Neuronal stem cell (in vitro differentiated cells): ENCODE measurements around the gene SFT2D1.

Source experiments
- DNase-seq: peaks from one replicate; pipeline ENCODE4 v3.0.0-alpha.2; 2013; ENCODE audit warnings: low spot score
- H2AFZ ChIP-seq: one replicate; pipeline ENCODE4 v1.6.1; 2013; ENCODE audit warnings: mild to moderate bottlenecking, low read length, inconsistent platforms
- H2AK5ac ChIP-seq: 2 replicates; pipeline ENCODE4 v1.6.1; 2013; ENCODE audit warnings: low read depth, mild to moderate bottlenecking, inconsistent platforms, low read length, moderate library complexity, mixed read lengths
- H2BK120ac ChIP-seq: 2 replicates; pipeline ENCODE4 v1.6.1; 2013; ENCODE audit warnings: low read depth, mild to moderate bottlenecking, inconsistent platforms, low read length, moderate library complexity, mixed read lengths
- H2BK12ac ChIP-seq: one replicate; pipeline ENCODE4 v1.6.1; 2013; ENCODE audit warnings: low read length, inconsistent platforms
- H2BK15ac ChIP-seq: 2 replicates; pipeline ENCODE4 v1.6.1; 2013; ENCODE audit warnings: mild to moderate bottlenecking, low read length, inconsistent platforms, mixed read lengths
- H2BK5ac ChIP-seq: one replicate; pipeline ENCODE4 v1.6.1; 2013; ENCODE audit warnings: inconsistent platforms, mild to moderate bottlenecking, low read length, moderate library complexity
- H3K14ac ChIP-seq: one replicate; pipeline ENCODE4 v1.6.1; 2013; ENCODE audit warnings: low read length, inconsistent platforms
- H3K18ac ChIP-seq: 2 replicates; pipeline ENCODE4 v1.6.1; 2013; ENCODE audit warnings: low read length, inconsistent platforms
- H3K23ac ChIP-seq: 2 replicates; pipeline ENCODE4 v1.6.1; 2013; ENCODE audit warnings: low read depth, mild to moderate bottlenecking, mixed read lengths, low read length, inconsistent platforms; ENCODE audit not compliant: poor library complexity
- H3K27ac ChIP-seq: replicated peaks from 3 replicates; pipeline ENCODE4 v1.5.1; 2013; ENCODE audit warnings: low read length, inconsistent platforms
- H3K27me3 ChIP-seq, 3 experiments: 2 replicates each; pipeline ENCODE4 v1.6.1; 2013; ENCODE audit warnings: low read length in 3 of 3, mild to moderate bottlenecking in 2 of 3, inconsistent platforms in 1 of 3, low read depth in 1 of 3, mixed read lengths in 1 of 3, moderate library complexity in 1 of 3; ENCODE audit not compliant: control insufficient read depth in 3 of 3, insufficient read depth in 3 of 3
- H3K36me3 ChIP-seq, 2 donors: replicated peaks in 1 of 2; 2 replicates each; pipeline ENCODE4 v1.6.1; 2013; ENCODE audit warnings: low read length in 2 of 2; ENCODE audit not compliant: control insufficient read depth in 2 of 2, insufficient read depth in 2 of 2
- H3K4ac ChIP-seq: 2 replicates; pipeline ENCODE4 v1.6.1; 2013; ENCODE audit warnings: inconsistent platforms, mild to moderate bottlenecking, low read length, moderate library complexity
- H3K4me1 ChIP-seq, 2 donors: 1 replicate in 1 of 2; 2 replicates in 1 of 2; pipeline ENCODE4 v1.6.1; 2013; ENCODE audit warnings: low read length in 2 of 2, low read depth in 1 of 2; ENCODE audit not compliant: control insufficient read depth in 2 of 2, insufficient read depth in 1 of 2
- H3K4me2 ChIP-seq: one replicate; pipeline ENCODE4 v1.6.1; 2013; ENCODE audit warnings: mild to moderate bottlenecking, low read length, inconsistent platforms; ENCODE audit not compliant: insufficient read depth, poor library complexity, severe bottlenecking
- H3K4me3 ChIP-seq, 2 donors: 2 replicates each; pipeline ENCODE4 v1.5.1; 2013; ENCODE audit warnings: low read length in 2 of 2, mild to moderate bottlenecking in 2 of 2, inconsistent platforms in 1 of 2, moderate library complexity in 1 of 2
- H3K79me1 ChIP-seq: one replicate; pipeline ENCODE4 v1.6.1; 2013; ENCODE audit warnings: low read depth, mild to moderate bottlenecking, inconsistent platforms, low read length, moderate library complexity
- H3K9ac ChIP-seq: one replicate; pipeline ENCODE4 v1.6.1; 2013; ENCODE audit warnings: mild to moderate bottlenecking, low read depth, low read length, inconsistent platforms; ENCODE audit not compliant: poor library complexity
- H3K9me3 ChIP-seq, 2 donors: replicated peaks in 1 of 2; 2 replicates each; pipeline versions ENCODE3 to v1.6.1; 2013; ENCODE audit warnings: low read length in 2 of 2, mild to moderate bottlenecking in 2 of 2, inconsistent platforms in 1 of 2, low read depth in 1 of 2, mixed read lengths in 1 of 2, moderate library complexity in 1 of 2; ENCODE audit not compliant: control insufficient read depth in 2 of 2, insufficient read depth in 1 of 2
- H4K8ac ChIP-seq: one replicate; pipeline ENCODE4 v1.6.1; 2013; ENCODE audit warnings: low read depth, mild to moderate bottlenecking, inconsistent platforms, low read length, moderate library complexity
- H4K91ac ChIP-seq: one replicate; pipeline ENCODE4 v1.6.1; 2013; ENCODE audit warnings: low read length, low read depth, mild to moderate bottlenecking, inconsistent platforms; ENCODE audit not compliant: poor library complexity
- WGBS, 2 donors: extraction: QIAGEN DNeasy Blood & Tissue Kit; methylation state at CpG; one replicate each; pipeline ENCODE4 v1.1.7; 2013; ENCODE audit warnings: missing lambda C conversion rate in 2 of 2, mixed read lengths in 1 of 2; ENCODE audit not compliant: insufficient read length in 2 of 2, insufficient replicate concordance in 1 of 2; ENCODE audit errors: extremely low coverage in 2 of 2; 5-methylcytosine and 5-hydroxymethylcytosine counted together

SFT2D1 gene

GRCh38 chr6:166286839-166287271, 55.5 kb downstream of the SFT2D1 start:
- Histone ChIP-seq H2BK5ac (no peak overlapping the region), H2BK120ac (no peak overlapping the region), H3K4me1 (peaks cover 1 to 6% of the 10 kb centered on the region in 2 donors), H2BK15ac (no peak overlapping the region), H3K14ac (no peak overlapping the region), H3K9ac (no peak overlapping the region), H3K27ac (no peak overlapping the region), H3K27me3 (peaks cover 0 to 29% (median 0%) of the 10 kb centered on the region in 3 experiments), H4K8ac (no peak overlapping the region), H3K4ac (no peak overlapping the region), H3K18ac (no peak overlapping the region), H2AFZ (peak overlapping the region; percentile 73), H2AK5ac (no peak overlapping the region), H3K4me2 (no peak overlapping the region), H3K4me3 (no peak overlapping the region), H4K91ac (no peak overlapping the region), H2BK12ac (no peak overlapping the region), H3K9me3 (peaks cover 0 to 2% of the 10 kb centered on the region in 2 donors), H3K36me3 (no peaks in the 10 kb centered on the region), H3K23ac (no peak overlapping the region), H3K79me1 (no peaks in the 10 kb centered on the region)
- DNase-seq = no peak
- no CpG with 5 or more reads among the region's 8 CpGs for WGBS, 2 donors

- Histone ChIP-seq H3K9ac (no peak overlapping the region), H3K27ac (no peak overlapping the region), H3K14ac (no peak overlapping the region), H3K4me1 (peaks cover 1 to 6% of the 10 kb centered on the region in 2 donors), H3K4me2 (no peak overlapping the region), H3K79me1 (no peaks in the 10 kb centered on the region), H2AK5ac (no peak overlapping the region), H3K23ac (no peak overlapping the region), H4K91ac (no peak overlapping the region), H2BK15ac (no peak overlapping the region), H3K18ac (no peak overlapping the region), H4K8ac (no peak overlapping the region), H3K4me3 (no peak overlapping the region), H3K9me3 (peaks cover 0 to 2% of the 10 kb centered on the region in 2 donors), H3K4ac (no peak overlapping the region), H2BK120ac (no peak overlapping the region), H2AFZ (peak overlapping the region; percentile 54), H2BK5ac (no peak overlapping the region), H2BK12ac (no peak overlapping the region), H3K36me3 (no peaks in the 10 kb centered on the region), H3K27me3 (peaks cover 0 to 35% (median 0%) of the 10 kb centered on the region in 3 experiments)
- no peak for DNase-seq
- no CpG with 5 or more reads among the region's 6 CpGs for WGBS, 2 donors
Observed at GRCh38 chr6:166285233-166285632, 57.1 kb downstream of the SFT2D1 start.

GRCh38 chr6:166284640-166285039, 57.7 kb downstream of the SFT2D1 start:
- H4K8ac ChIP-seq = no peak overlapping the region
- no CpG with 5 or more reads among the region's 6 CpGs for WGBS, 2 donors

GRCh38 chr6:166282394-166283032, 59.8 kb downstream of the SFT2D1 start:
- Histone ChIP-seq H4K8ac (no peak overlapping the region), H3K4me1 (peaks cover 1 to 6% of the 10 kb centered on the region in 2 donors), H3K79me1 (no peaks in the 10 kb centered on the region), H3K9ac (no peak overlapping the region), H2BK12ac (no peak overlapping the region), H3K23ac (no peak overlapping the region), H2BK120ac (no peak overlapping the region), H2BK5ac (no peak overlapping the region), H4K91ac (no peak overlapping the region), H3K27me3 (peaks cover 0 to 32% (median 0%) of the 10 kb centered on the region in 3 experiments), H3K27ac (no peak overlapping the region), H2AK5ac (no peak overlapping the region), H3K14ac (no peak overlapping the region), H3K18ac (no peak overlapping the region), H2BK15ac (no peak overlapping the region), H3K36me3 (no peaks in the 10 kb centered on the region), H3K4me3 (no peak overlapping the region), H2AFZ (no peak overlapping the region), H3K4me2 (no peak overlapping the region), H3K4ac (no peak overlapping the region), H3K9me3 (no peaks in the 10 kb centered on the region)
- DNase-seq = no peak
- no CpG with 5 or more reads among the region's 11 CpGs for WGBS, 2 donors

More at GRCh38 chr6:166284640-166285039, 57.7 kb downstream of the SFT2D1 start:
- Histone ChIP-seq H3K79me1 (no peaks in the 10 kb centered on the region), H3K4me2 (no peak overlapping the region), H2BK120ac (peak overlapping the region; percentile 57), H3K23ac (no peak overlapping the region), H2BK15ac (peak overlapping the region; percentile 71), H3K9ac (no peak overlapping the region), H2AK5ac (peak overlapping the region; percentile 83), H3K27me3 (peaks cover 0 to 34% (median 0%) of the 10 kb centered on the region in 3 experiments), H3K4me1 (peaks cover 1 to 6% of the 10 kb centered on the region in 2 donors), H2AFZ (no peak overlapping the region), H3K9me3 (no peaks in the 10 kb centered on the region), H3K18ac (peak overlapping the region; percentile 73), H2BK12ac (peak overlapping the region; percentile 96), H4K91ac (no peak overlapping the region), H3K4me3 (no peak overlapping the region), H3K14ac (no peak overlapping the region), H3K4ac (no peak overlapping the region), H3K36me3 (no peaks in the 10 kb centered on the region), H2BK5ac (no peak overlapping the region), H3K27ac (no peak overlapping the region)
- no peak for DNase-seq
